ENCODE data around the gene RTP3. TPM values are rescaled to one million over a fixed set of nuclear protein-coding genes. Genes with fewer than 3 reads are reported as not detected.

The RTP3 gene
- total RNA-seq, 1 experiment from 2014 or later, result not detected

GRCh38 chr3:46489381-46489780 lies 8.4 kb upstream of the RTP3 start:
- intact Hi-C loops (cut with micrococcal nuclease), result loop anchor here (5.0 kb wide), 1 partner anchor 408 kb away; no protein-coding TSS in a partner anchor
- no peaks in the 10 kb centered on the region for H3K36me3 ChIP-seq (ENCODE audit: control insufficient read depth in 1 of 2, insufficient read depth in 2 of 2, low read length in 2 of 2)
- no peak for DNase-seq (ENCODE audit: low read depth, low spot score)
- H3K4me3 ChIP-seq (replicated peaks in 1 of 2; ENCODE audit: low read depth in 1 of 2, low read length in 2 of 2), result no peak overlapping the region
- H3K9ac ChIP-seq (ENCODE audit: low read length), result no peak overlapping the region
- no peaks in the 10 kb centered on the region for H3K79me2 ChIP-seq (ENCODE audit: insufficient read depth, low read length)
- RAD21 ChIA-PET (ENCODE audit: low non-redundant PET in 1 of 2, low total read pairs in 2 of 2, uncharacterized antibody in 2 of 2, unreplicated experiment in 2 of 2), result interaction anchor here (0.6 to 1.7 kb wide), 7 partner anchors 58 to 420 kb away, joined by 3 to 21 read pairs (median 3); no protein-coding TSS in a partner anchor
- H3K9me2 ChIP-seq (ENCODE audit: insufficient read depth), result no peaks in the 10 kb centered on the region
- TF ChIP-seq ZFX (IDR thresholded peaks at IDR 0.05), result no peak
- TF ChIP-seq FOSL1 (IDR thresholded peaks at IDR 0.05; ENCODE audit: low read depth), result no peak
- TF ChIP-seq YY1 (IDR thresholded peaks at IDR 0.05; ENCODE audit: extremely low read depth, insufficient replicate concordance, low read depth, low read length), result no peak
- TF ChIP-seq REST (IDR thresholded peaks at IDR 0.05; ENCODE audit: low read depth), result no peak
- TF ChIP-seq ATF3 (IDR thresholded peaks at IDR 0.05), result no peak
- no peaks in the 10 kb centered on the region for H3K9me3 ChIP-seq (ENCODE audit: control insufficient read depth in 1 of 2, insufficient read depth in 1 of 2, low read depth in 1 of 2, low read length in 2 of 2)
- no peaks in the 10 kb centered on the region for H4K20me1 ChIP-seq (ENCODE audit: insufficient read depth)
- H3K4me2 ChIP-seq (ENCODE audit: low read length), result peak overlapping the region; percentile 57
- POLR2A ChIA-PET, result interaction anchor here (1.3 to 1.7 kb wide), 3 partner anchors 11 to 140 kb away, joined by 3 to 10 read pairs (median 7); no protein-coding TSS in a partner anchor
- H3K27me3 ChIP-seq (ENCODE audit: insufficient read depth, low read length), result no peaks in the 10 kb centered on the region
- CTCF ChIA-PET, result interaction anchor here (1.0 to 3.4 kb wide), 19 partner anchors 9 to 175 kb away, joined by 3 to 144 read pairs (median 6); partner anchors contain the start of gene RTP3
- H3K4me1 ChIP-seq (ENCODE audit: control insufficient read depth in 1 of 2, insufficient read depth in 2 of 2, low read length in 2 of 2), result peaks cover 0 to 10% of the 10 kb centered on the region in 2 experiments; a peak in 1 of 4 replicates
- H2AFZ ChIP-seq (ENCODE audit: low read depth, low read length, poor library complexity, severe bottlenecking), result peak overlapping the region; percentile 16
- ATAC-seq, result no peak
- no peak overlapping the region for H3K27ac ChIP-seq (ENCODE audit: low read depth, low read length)
- BruUV-seq (replicated peaks), result no TSS peak
